ENCODE measurements around the gene PARD3.

The PARD3 gene

GRCh38 chr10:34382626-34383025 lies 432.5 kb downstream of the PARD3 start:
- no peak for DNase-seq (ENCODE audit: low read depth)
- no peak overlapping the region for H3K4me3 ChIP-seq (ENCODE audit: low read depth, low read length)
- TF ChIP-seq CTCF (IDR thresholded peaks at IDR 0.05; ENCODE audit: insufficient read depth, low read depth, low read length, missing control alignments), result no peak

GRCh38 chr10:34380856-34381255 lies 434.2 kb downstream of the PARD3 start:
- no peak overlapping the region for H3K4me3 ChIP-seq (ENCODE audit: low read depth, low read length)
- peak; percentile 2 for DNase-seq (ENCODE audit: low read depth)
- no peak for TF ChIP-seq CTCF (IDR thresholded peaks at IDR 0.05; ENCODE audit: insufficient read depth, low read depth, low read length, missing control alignments)

GRCh38 chr10:34378297-34378696 lies 436.8 kb downstream of the PARD3 start:
- no peak for DNase-seq (ENCODE audit: low read depth)
- TF ChIP-seq CTCF (IDR thresholded peaks at IDR 0.05; ENCODE audit: insufficient read depth, low read depth, low read length, missing control alignments), result no peak
- H3K4me3 ChIP-seq (ENCODE audit: low read depth, low read length), result no peak overlapping the region

DNA sequence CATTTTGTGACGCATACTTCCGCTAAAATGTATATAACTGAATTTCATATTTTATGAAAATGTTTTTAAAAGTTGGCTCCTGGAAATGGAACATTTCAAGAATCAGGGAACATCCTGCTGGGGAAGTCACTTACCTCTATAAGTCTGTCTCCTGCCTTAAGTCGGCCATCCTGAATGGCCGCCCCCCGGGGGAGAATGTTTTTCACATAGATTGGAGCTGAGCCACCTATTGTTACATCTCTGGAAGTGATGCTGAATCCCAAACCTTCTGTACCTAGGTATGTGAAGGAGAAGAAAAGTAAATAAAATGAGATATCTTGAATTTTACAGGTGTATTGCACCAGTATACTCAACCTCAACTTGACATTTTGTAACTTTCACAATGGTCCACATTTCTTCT lies 437.3 kb downstream of the PARD3 start:
- no peak for DNase-seq (ENCODE audit: low read depth)
- no peak overlapping the region for H3K4me3 ChIP-seq (ENCODE audit: low read depth, low read length)
- no peak for TF ChIP-seq CTCF (IDR thresholded peaks at IDR 0.05; ENCODE audit: insufficient read depth, low read depth, low read length, missing control alignments)

GRCh38 chr10:34374356-34375045 lies 440.6 kb downstream of the PARD3 start:
- H3K4me3 ChIP-seq (ENCODE audit: low read depth, low read length), result no peak overlapping the region
- DNase-seq (ENCODE audit: low read depth), result no peak
- no peak for TF ChIP-seq CTCF (IDR thresholded peaks at IDR 0.05; ENCODE audit: insufficient read depth, low read depth, low read length, missing control alignments)

GRCh38 chr10:34373211-34373610 lies 441.9 kb downstream of the PARD3 start:
- no peak for DNase-seq (ENCODE audit: low read depth)
- TF ChIP-seq CTCF (IDR thresholded peaks at IDR 0.05; ENCODE audit: insufficient read depth, low read depth, low read length, missing control alignments), result no peak
- H3K4me3 ChIP-seq (ENCODE audit: low read depth, low read length), result no peak overlapping the region

DNA sequence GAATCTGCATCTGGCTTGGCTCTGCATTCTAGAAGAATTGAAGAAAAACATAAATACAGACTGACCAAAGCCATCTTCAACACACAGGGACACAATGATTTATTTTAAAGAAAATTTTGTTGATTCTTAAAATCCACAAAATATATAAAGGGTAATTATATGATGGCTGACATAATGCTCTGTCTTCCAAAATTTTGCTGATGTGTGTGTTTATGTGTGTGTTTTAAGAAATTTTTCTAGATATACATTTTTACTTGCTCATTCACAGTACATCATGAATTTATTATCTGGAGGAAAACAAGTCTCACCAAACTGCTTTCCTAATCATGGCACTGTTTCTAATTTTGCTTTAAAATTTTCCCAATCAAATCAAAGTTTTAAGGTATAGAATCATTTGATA lies 442.6 kb downstream of the PARD3 start:
- no peak for TF ChIP-seq CTCF (IDR thresholded peaks at IDR 0.05; ENCODE audit: insufficient read depth, low read depth, low read length, missing control alignments)
- no peak for DNase-seq (ENCODE audit: low read depth)
- H3K4me3 ChIP-seq (ENCODE audit: low read depth, low read length), result no peak overlapping the region
